GM23338 (cell line): Measurements from ENCODE around the gene RMND5B. TPM values are rescaled to one million over a fixed set of nuclear protein-coding genes. Genes with fewer than 3 reads are reported as not detected.
"Not testable (repeated sequence)": the region's sequence is repeated elsewhere in the genome, so short reads cannot be mapped to it uniquely, and the experiment has no call there.

Experiments used
- ATAC-seq: fragments of 200-7000 bp; cut with Tn5 transposase; 3 replicates; pipeline ENCODE4 v1.9.1; 2020
- DNase-seq: peaks from one replicate; pipeline ENCODE4 v3.0.0-alpha.2; 2015; ENCODE audit warnings: low spot score
- H2AFZ ChIP-seq: fragments of 200-600 bp; sonication (generic); 2 replicates; pipeline ENCODE4 v1.8.0; 2016; ENCODE audit warnings: antibody characterized with exemption, mild to moderate bottlenecking, moderate library complexity
- H3F3A ChIP-seq: fragments of 200-600 bp; sonication (generic); replicated peaks from 2 replicates; pipeline ENCODE4 v1.8.0; 2017; ENCODE audit warnings: antibody characterized with exemption, mixed run types, low read depth
- H3K27ac ChIP-seq: fragments of 200-600 bp; sonication (generic); 2 replicates; pipeline ENCODE4 v1.6.1; 2016; ENCODE audit warnings: low read depth
- H3K27me3 ChIP-seq: fragments of 200-600 bp; sonication (generic); 2 replicates; pipeline ENCODE4 v1.8.0; 2016; ENCODE audit warnings: mild to moderate bottlenecking, mixed run types, moderate library complexity; ENCODE audit not compliant: insufficient read depth
- H3K36me3 ChIP-seq: fragments of 200-600 bp; sonication (generic); 2 replicates; pipeline ENCODE4 v1.8.0; 2016; ENCODE audit warnings: mild to moderate bottlenecking; ENCODE audit not compliant: insufficient read depth
- H3K4me1 ChIP-seq: fragments of 200-600 bp; sonication (generic); 2 replicates; pipeline ENCODE4 v1.8.0; 2016; ENCODE audit warnings: mild to moderate bottlenecking, moderate library complexity; ENCODE audit not compliant: insufficient read depth
- H3K4me2 ChIP-seq: fragments of 200-600 bp; sonication (generic); 2 replicates; pipeline ENCODE4 v1.7.1; 2017; ENCODE audit warnings: mixed run types
- H3K4me3 ChIP-seq: fragments of 200-600 bp; sonication (generic); 2 replicates; pipeline ENCODE4 v1.6.1; 2016; ENCODE audit warnings: mixed run types
- H3K79me2 ChIP-seq: fragments of 200-600 bp; sonication (generic); replicated peaks from 2 replicates; pipeline ENCODE4 v1.8.0; 2017; ENCODE audit warnings: mild to moderate bottlenecking; ENCODE audit not compliant: insufficient read depth
- H3K9me2 ChIP-seq: fragments of 200-600 bp; sonication (generic); 2 replicates; pipeline ENCODE4 v1.8.0; 2017; ENCODE audit not compliant: insufficient read depth
- H4K20me1 ChIP-seq: fragments of 200-600 bp; sonication (generic); replicated peaks from 2 replicates; pipeline ENCODE4 v1.8.0; 2017; ENCODE audit warnings: mild to moderate bottlenecking; ENCODE audit not compliant: insufficient read depth
- H3K27ac Mint-ChIP-seq: 2 replicates; pipeline ENCODE4 v1.8.0; 2020; ENCODE audit warnings: inconsistent platforms, mild to moderate bottlenecking, moderate library complexity, mixed read lengths
- H3K27me3 Mint-ChIP-seq: 3 replicates; pipeline ENCODE4 v1.8.0; 2022; ENCODE audit warnings: low read depth, mild to moderate bottlenecking, moderate library complexity, mixed read lengths, inconsistent platforms; ENCODE audit not compliant: insufficient read depth, poor library complexity
- H3K36me3 Mint-ChIP-seq: 3 replicates; pipeline ENCODE4 v1.8.0; 2021; ENCODE audit warnings: low read depth, mild to moderate bottlenecking, inconsistent platforms, moderate library complexity, mixed read lengths
- H3K4me1 Mint-ChIP-seq: 3 replicates; pipeline ENCODE4 v1.8.0; 2020; ENCODE audit warnings: mild to moderate bottlenecking, inconsistent platforms, mixed read lengths
- H3K4me3 Mint-ChIP-seq: 3 replicates; pipeline ENCODE4 v1.8.0; 2021; ENCODE audit warnings: moderate library complexity, mild to moderate bottlenecking, inconsistent platforms, mixed read lengths
- H3K9me3 Mint-ChIP-seq: 3 replicates; pipeline ENCODE4 v1.8.0; 2020; ENCODE audit warnings: moderate library complexity, mild to moderate bottlenecking, inconsistent platforms, mixed read lengths
- CREB1 ChIP-seq: fragments of 250-450 bp; sonication (Bioruptor Pico); IDR thresholded peaks from 2 replicates; pipeline ENCODE4 v1.5.0; 2020; ENCODE audit warnings: low read depth, mild to moderate bottlenecking, moderate library complexity
- CTCF ChIP-seq, 2 experiments: fragments of 200-600 bp in 1 of 2; sonication (generic) in 1 of 2; conservative IDR thresholded peaks; 2 replicates each; pipeline versions ENCODE4 v1.5.1 to v1.6.1; 2016 to 2017; ENCODE audit warnings: antibody characterized with exemption in 2 of 2, low read depth in 2 of 2, mild to moderate bottlenecking in 2 of 2, moderate library complexity in 1 of 2
- ETS1 ChIP-seq: IDR thresholded peaks from 2 replicates; pipeline ENCODE4 v1.6.1; 2016; ENCODE audit warnings: antibody characterized with exemption
- EZH2 ChIP-seq: fragments of 200-600 bp; sonication (generic); IDR thresholded peaks from one replicate; pipeline ENCODE4 v1.8.0; 2017; ENCODE audit warnings: antibody characterized with exemption, mild to moderate bottlenecking, low read depth; ENCODE audit not compliant: unreplicated experiment
- EZH2phosphoT487 ChIP-seq: fragments of 200-600 bp; sonication (generic); IDR thresholded peaks from one replicate; pipeline ENCODE4 v1.8.1; 2018; ENCODE audit warnings: antibody characterized with exemption; ENCODE audit not compliant: unreplicated experiment
- JUNB ChIP-seq: IDR thresholded peaks from one replicate; pipeline ENCODE4 v1.6.1; 2016; ENCODE audit warnings: antibody characterized with exemption; ENCODE audit not compliant: unreplicated experiment
- NANOG ChIP-seq: IDR thresholded peaks from 2 replicates; pipeline ENCODE4 v1.6.1; 2016; ENCODE audit warnings: antibody characterized with exemption, borderline replicate concordance
- ZNF114 ChIP-seq: fragments of 250-450 bp; sonication (Bioruptor Pico); IDR thresholded peaks from 2 replicates; pipeline ENCODE4 v1.5.0; 2020; ENCODE audit warnings: mild to moderate bottlenecking, moderate library complexity
- polyA plus RNA-seq: library from polyadenylated mRNA; unstranded; fragments of >200 nt; fragmentation: Nextera tagmentation; extraction: Ambion mirVana; gene quantifications from 2 replicates; pipeline ENCODE4 v1.2.1, GENCODE V29; 2016
- total RNA-seq: library from RNA; depleted of rRNA; stranded (reverse); fragments of >200 nt; shearing (Covaris generic); gene quantifications from 2 replicates; pipeline ENCODE4 v1.2.3, GENCODE V29; 2014
- TF ChIP-seq, protein P1 (sequence below): IDR thresholded peaks from one replicate; pipeline ENCODE4 v1.6.1; 2018; ENCODE audit warnings: antibody characterized with exemption; ENCODE audit not compliant: unreplicated experiment

The RMND5B gene
- total and polyA plus RNA-seq, 2 experiments from 2014 or later: 47.5 to 101 TPM

DNA sequence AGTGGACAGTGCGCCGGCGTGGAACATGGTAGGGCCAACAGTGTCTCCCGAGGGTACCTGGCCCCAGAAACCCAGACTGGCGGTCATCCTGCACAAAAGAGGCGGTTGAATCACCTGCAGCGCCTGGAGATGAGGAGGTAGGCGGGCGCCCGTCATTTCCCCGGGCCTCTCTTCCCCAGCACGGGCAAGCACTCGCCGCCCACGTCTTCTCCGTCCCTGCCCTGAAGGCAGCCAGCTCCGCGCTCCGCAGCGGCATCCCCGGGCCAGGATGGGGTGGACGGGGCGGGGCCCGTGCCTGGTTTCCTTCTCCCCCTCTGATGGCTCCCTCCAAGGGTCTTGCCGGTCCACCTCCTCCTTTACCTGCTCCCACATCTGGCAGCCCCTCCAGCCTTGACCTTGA, 44.5 kb upstream of the RMND5B start (continued):
- no peak for TF ChIP-seq EZH2phosphoT487
- no peak for TF ChIP-seq CREB1 (CRISPR knock-in tag)
- TF ChIP-seq JUNB: no peak
- no peak for TF ChIP-seq NANOG

DNA sequence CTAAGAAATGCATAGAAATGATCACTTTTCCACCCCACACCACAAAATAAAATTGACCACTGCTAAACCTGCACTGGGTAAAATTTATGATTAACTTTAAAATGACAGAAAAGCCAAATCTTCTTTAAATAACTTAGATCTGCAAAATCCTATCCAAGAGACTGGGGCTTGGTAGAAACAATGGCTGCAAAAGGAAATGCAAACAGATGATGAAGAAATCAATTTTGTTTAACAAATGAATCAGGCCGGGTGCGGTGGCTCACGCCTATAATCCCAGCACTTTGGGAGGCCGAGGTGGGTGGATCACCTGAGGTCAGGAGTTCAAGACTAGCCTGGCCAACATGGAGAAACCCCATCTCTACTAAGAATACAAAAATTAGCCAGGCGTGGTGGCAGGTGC, 43.6 kb upstream of the RMND5B start:
- Histone ChIP-seq H2AFZ (peak overlapping the region; percentile 2; the same call in 1 of the 2 replicates), H3K4me1 (peaks cover 20% of the 10 kb centered on the region; the same call in 1 of the 2 replicates)
- H3K4me3 Mint-ChIP-seq, H3K79me2 ChIP-seq, H3K4me2 ChIP-seq, DNase-seq, H4K20me1 ChIP-seq, H3K4me3 ChIP-seq, H3K27ac Mint-ChIP-seq, H3K27me3 Mint-ChIP-seq, H3K36me3 ChIP-seq, H3K9me2 ChIP-seq, H3K27me3 ChIP-seq, ATAC-seq, H3K9me3 Mint-ChIP-seq, H3K36me3 Mint-ChIP-seq, H3F3A ChIP-seq, H3K27ac ChIP-seq: not testable (repeated sequence)
- H3K4me1 Mint-ChIP-seq: peaks cover 17% of the 10 kb centered on the region

- no peak for ATAC-seq
- Mint-ChIP-seq H3K27ac (no peak overlapping the region), H3K9me3 (peaks cover 16% of the 10 kb centered on the region), H3K4me1 (peaks cover 2% of the 10 kb centered on the region; the same call in 1 of the 3 replicates), H3K4me3 (no peak overlapping the region), H3K27me3 (peaks cover 7% of the 10 kb centered on the region), H3K36me3 (0 out of 3 replicates have a peak, but pooled peaks cover 3% of the 10 kb centered on the region)
- Histone ChIP-seq H3K4me1 (peaks cover 3% of the 10 kb centered on the region; the same call in 1 of the 2 replicates), H3K27me3 (no peaks in the 10 kb centered on the region), H3K27ac (no peak overlapping the region), H3K4me3 (no peak overlapping the region), H2AFZ (no peak overlapping the region), H3K79me2 (no peaks in the 10 kb centered on the region), H3K4me2 (no peak overlapping the region), H3F3A (no peaks in the 10 kb centered on the region), H3K36me3 (no peaks in the 10 kb centered on the region), H3K9me2 (no peaks in the 10 kb centered on the region), H4K20me1 (no peaks in the 10 kb centered on the region)
- DNase-seq: no peak
- TF ChIP-seq, protein P1, sequence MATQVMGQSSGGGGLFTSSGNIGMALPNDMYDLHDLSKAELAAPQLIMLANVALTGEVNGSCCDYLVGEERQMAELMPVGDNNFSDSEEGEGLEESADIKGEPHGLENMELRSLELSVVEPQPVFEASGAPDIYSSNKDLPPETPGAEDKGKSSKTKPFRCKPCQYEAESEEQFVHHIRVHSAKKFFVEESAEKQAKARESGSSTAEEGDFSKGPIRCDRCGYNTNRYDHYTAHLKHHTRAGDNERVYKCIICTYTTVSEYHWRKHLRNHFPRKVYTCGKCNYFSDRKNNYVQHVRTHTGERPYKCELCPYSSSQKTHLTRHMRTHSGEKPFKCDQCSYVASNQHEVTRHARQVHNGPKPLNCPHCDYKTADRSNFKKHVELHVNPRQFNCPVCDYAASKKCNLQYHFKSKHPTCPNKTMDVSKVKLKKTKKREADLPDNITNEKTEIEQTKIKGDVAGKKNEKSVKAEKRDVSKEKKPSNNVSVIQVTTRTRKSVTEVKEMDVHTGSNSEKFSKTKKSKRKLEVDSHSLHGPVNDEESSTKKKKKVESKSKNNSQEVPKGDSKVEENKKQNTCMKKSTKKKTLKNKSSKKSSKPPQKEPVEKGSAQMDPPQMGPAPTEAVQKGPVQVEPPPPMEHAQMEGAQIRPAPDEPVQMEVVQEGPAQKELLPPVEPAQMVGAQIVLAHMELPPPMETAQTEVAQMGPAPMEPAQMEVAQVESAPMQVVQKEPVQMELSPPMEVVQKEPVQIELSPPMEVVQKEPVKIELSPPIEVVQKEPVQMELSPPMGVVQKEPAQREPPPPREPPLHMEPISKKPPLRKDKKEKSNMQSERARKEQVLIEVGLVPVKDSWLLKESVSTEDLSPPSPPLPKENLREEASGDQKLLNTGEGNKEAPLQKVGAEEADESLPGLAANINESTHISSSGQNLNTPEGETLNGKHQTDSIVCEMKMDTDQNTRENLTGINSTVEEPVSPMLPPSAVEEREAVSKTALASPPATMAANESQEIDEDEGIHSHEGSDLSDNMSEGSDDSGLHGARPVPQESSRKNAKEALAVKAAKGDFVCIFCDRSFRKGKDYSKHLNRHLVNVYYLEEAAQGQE: no peak
- TF ChIP-seq ETS1 (no peak), CTCF (conservative IDR thresholded peaks at IDR 0.05; ENCODE audit: low read depth in 2 of 2) (no peak), ZNF114 (CRISPR knock-in tag) (no peak), EZH2 (no peak)
These were observed 40.0 kb upstream of the RMND5B start for GRCh38 chr5:178090856-178091255.
